GM12878 (cell line): ENCODE measurements around the gene CHD6. TPM values are rescaled to one million over a fixed set of nuclear protein-coding genes. Genes with fewer than 3 reads are reported as not detected.

Experiments used
- ATAC-seq: fragments of 200-7000 bp; cut with Tn5 transposase; 3 replicates; pipeline ENCODE4 v1.9.1; 2020; ENCODE audit warnings: mild to moderate bottlenecking, moderate library complexity
- BruUV-seq: library from RNA; stranded (reverse); fragments of 400-500 nt; replicated peaks from 2 replicates; lab custom pipeline; 2021; lab: Mats Ljungman, UMichigan
- CTCF ChIA-PET: fragments of 300-600 bp; sonication (Branson Sonifier 250); formaldehyde crosslinking; extraction: SDS; loops from one replicate; lab custom pipeline; 2021; ENCODE audit warnings: inconsistent platforms; lab: Yijun Ruan, JAX
- POLR2A ChIA-PET: fragments of 350-600 bp; formaldehyde crosslinking; extraction: SDS; loops from one replicate; lab custom pipeline; 2021; ENCODE audit warnings: inconsistent platforms; lab: Charles Lee
- RAD21 ChIA-PET: fragments of 300-600 bp; sonication (Branson Sonifier 250); formaldehyde crosslinking; loops from one replicate; lab custom pipeline; 2023; ENCODE audit warnings: antibody characterized with exemption; ENCODE audit not compliant: unreplicated experiment; lab: Charles Lee
- SMC1A ChIA-PET: fragments of 300-600 bp; sonication (Branson Sonifier 250); formaldehyde crosslinking; loops from one replicate; lab custom pipeline; 2023; ENCODE audit not compliant: unreplicated experiment, uncharacterized antibody; lab: Charles Lee
- DNase-seq: peaks from one replicate; pipeline ENCODE4 v3.0.0-alpha.2; 2011; ENCODE audit warnings: low read depth, low spot score
- FAIRE-seq: peaks from 3 replicates; lab custom pipeline; 2011; peaks lifted over from hg19 to GRCh38; lab: Jason Lieb, UNC
- H2AFZ ChIP-seq: 2 replicates; pipeline ENCODE4 v1.6.0; 2011; ENCODE audit warnings: low read depth, low read length, control low read depth; ENCODE audit not compliant: control insufficient read depth
- H3K27ac ChIP-seq: 2 replicates; pipeline ENCODE4 v1.5.1; 2011; ENCODE audit warnings: control low read depth; ENCODE audit not compliant: control insufficient read depth, insufficient read depth
- H3K27me3 ChIP-seq, 2 experiments: replicated peaks in 1 of 2; 2 replicates each; pipeline versions ENCODE4 v1.6.0 to v1.6.1; 2011; ENCODE audit warnings: low read length in 1 of 2; ENCODE audit not compliant: control insufficient read depth in 2 of 2, insufficient read depth in 2 of 2
- H3K36me3 ChIP-seq, 2 experiments: 2 replicates each; pipeline ENCODE4 v1.5.1; 2011; ENCODE audit warnings: low read length in 1 of 2; ENCODE audit not compliant: control insufficient read depth in 2 of 2, insufficient read depth in 2 of 2
- H3K4me1 ChIP-seq: 2 replicates; pipeline ENCODE4 v1.6.1; 2011; ENCODE audit warnings: mild to moderate bottlenecking, low read length, moderate library complexity, mixed read lengths; ENCODE audit not compliant: control insufficient read depth, insufficient read depth
- H3K4me2 ChIP-seq: 2 replicates; pipeline ENCODE4 v1.6.0; 2011; ENCODE audit warnings: control low read depth; ENCODE audit not compliant: control insufficient read depth, insufficient read depth
- H3K4me3 ChIP-seq: fragments of 200-600 bp; sonication (generic); 2 replicates; pipeline ENCODE4 v1.5.1; 2016
- H3K79me2 ChIP-seq: 2 replicates; pipeline ENCODE4 v1.6.0; 2011; ENCODE audit warnings: low read length; ENCODE audit not compliant: control insufficient read depth, insufficient read depth
- H3K9ac ChIP-seq: 2 replicates; pipeline ENCODE4 v1.8.0; 2011; ENCODE audit warnings: low read length, control low read depth, mixed read lengths; ENCODE audit not compliant: control insufficient read depth, insufficient read depth
- H3K9me3 ChIP-seq: replicated peaks from 3 replicates; pipeline ENCODE4 v1.5.1; 2011; ENCODE audit warnings: mild to moderate bottlenecking, low read length; ENCODE audit not compliant: control insufficient read depth, insufficient read depth
- H4K20me1 ChIP-seq: 2 replicates; pipeline ENCODE4 v1.6.0; 2011; ENCODE audit not compliant: control insufficient read depth, insufficient read depth
- DPF2 ChIP-seq: fragments of 450-650 bp; IDR thresholded peaks from 2 replicates; pipeline ENCODE4 v1.6.1; 2017; ENCODE audit warnings: mild to moderate bottlenecking
- HDAC2 ChIP-seq: fragments of 200-600 bp; sonication (generic); IDR thresholded peaks from 2 replicates; pipeline ENCODE4 v1.6.1; 2017
- KLF5 ChIP-seq: fragments of 450-650 bp; IDR thresholded peaks from 2 replicates; pipeline ENCODE4 v1.6.1; 2014; ENCODE audit warnings: mild to moderate bottlenecking; ENCODE audit not compliant: partially characterized antibody
- MAX ChIP-seq: IDR thresholded peaks from 2 replicates; pipeline ENCODE4 v1.6.1; 2012; ENCODE audit warnings: low read depth, low read length, improper control_type of control experiment
- PAX5 ChIP-seq: IDR thresholded peaks from 2 replicates; pipeline ENCODE4 v1.6.1; 2011; ENCODE audit warnings: low read depth, low read length, borderline replicate concordance
- REST ChIP-seq: IDR thresholded peaks from 2 replicates; pipeline ENCODE4 v1.6.1; 2012; ENCODE audit warnings: mild to moderate bottlenecking, low read depth, low read length
- WGBS: methylation state at CpG from one replicate; pipeline ENCODE4 v1.1.6; 2016; ENCODE audit warnings: low lambda C conversion rate; ENCODE audit not compliant: insufficient replicate concordance, insufficient coverage; ENCODE audit errors: missing lambda C conversion rate; 5-methylcytosine and 5-hydroxymethylcytosine counted together
- in situ Hi-C: fragments of 300-500 bp; cut with MboI; formaldehyde crosslinking; loops from 9 replicates; pipeline ENCODE4 v1.14.3; 2018; ENCODE audit warnings: mixed read lengths
- intact Hi-C: fragments of 100-400 bp; cut with micrococcal nuclease; formaldehyde crosslinking; loops from one replicate; pipeline ENCODE4 v1.14.2; 2022; ENCODE audit not compliant: unreplicated experiment
- polyA plus RNA-seq, 11 experiments: library from polyadenylated mRNA; depleted of rRNA in 4 of 11; unstranded in 6 of 11; stranded (reverse) in 5 of 11; fragments of >200 nt; fragmentation: Nextera tagmentation in 4 of 11; fragmentation: Illumina TruSeq in 1 of 11; extraction: Ambion mirVana in 4 of 11; extraction: Trizol in 1 of 11; gene quantifications; 1 replicate in 1 of 11; 2 replicates in 10 of 11; pipeline versions ENCODE4 v1.2.1 to v1.2.3, GENCODE V29; 2011 to 2016; ENCODE audit warnings: inconsistent platforms in 2 of 11, missing spikeins in 2 of 11, low read depth in 1 of 11
- total RNA-seq, 4 experiments: library from RNA; depleted of rRNA in 3 of 4; stranded (reverse); fragments of >200 nt in 3 of 4; fragmentation: Illumina TruSeq in 1 of 4; extraction: Trizol in 1 of 4; gene quantifications; 2 replicates each; pipeline versions ENCODE4 v1.2.1 to v1.2.3, GENCODE V29; 2013 to 2021

CHD6 gene
- total and polyA plus RNA-seq, 10 of the 15 experiments (the other 5 are each of a cell fraction or from before 2014, with no cell fraction given), result 4.3 to 25.5 (median 17.1) TPM

- no TSS peak for BruUV-seq
- Histone ChIP-seq H3K4me1 (no peaks in the 10 kb centered on the region), H3K36me3 (no peaks in the 10 kb centered on the region), H3K9ac (no peak overlapping the region), H3K27ac (no peak overlapping the region), H3K4me2 (no peak overlapping the region)
- TF ChIP-seq HDAC2 (no peak), KLF5 (no peak), DPF2 (no peak), REST (no peak), PAX5 (no peak), MAX (no peak)
- TF ChIP-seq, all 136 proteins: peak for 0
- ChIA-PET CTCF (no interaction called here), RAD21 (interaction anchor here (0.6 kb wide), 1 partner anchor 10 kb away, joined by 3 read pairs; no protein-coding TSS in a partner anchor), POLR2A (interaction anchor here (0.5 kb wide), 1 partner anchor 140 kb away, joined by 3 read pairs; no protein-coding TSS in a partner anchor), SMC1A (interaction anchor here (2.2 kb wide), 1 partner anchor 13 kb away, joined by 6 read pairs; no protein-coding TSS in a partner anchor)
- H4K20me1 ChIP-seq, result no peaks in the 10 kb centered on the region
- H3K9me3 ChIP-seq, result no peaks in the 10 kb centered on the region
- DNase-seq, result no peak
- H3K4me3 ChIP-seq, result no peak overlapping the region
- intact Hi-C loops, result no loop called here
- in situ Hi-C loops, result no loop called here
- 32% methylated on average over 3 of the region's 3 CpGs for WGBS
- H3K79me2 ChIP-seq, result no peaks in the 10 kb centered on the region
- H2AFZ ChIP-seq, result no peak overlapping the region
- H3K27me3 ChIP-seq, result no peaks in the 10 kb centered on the region
- no peak for FAIRE-seq
- no peak for ATAC-seq
Observed at GRCh38 chr20:41655962-41656618, 37.9 kb upstream of the CHD6 start.
